SK-N-SH treated with all-trans-retinoic acid at 6 μM for 48 hours (cell line): ENCODE results near the gene ZBTB7C.

ENCODE experiments used
- ATAC-seq: fragments of 200-7000 bp; cut with Tn5 transposase; 3 replicates; pipeline ENCODE4 v1.9.1; 2020; ENCODE audit warnings: mild to moderate bottlenecking, moderate library complexity
- ARNTL ChIP-seq: fragments of 450-650 bp; formaldehyde crosslinking; IDR thresholded peaks from 2 replicates; pipeline ENCODE4 v1.5.0; 2020; ENCODE audit warnings: low read depth, mild to moderate bottlenecking, moderate library complexity, borderline replicate concordance
- BACH2 ChIP-seq: fragments of 250-450 bp; sonication (Bioruptor Pico); IDR thresholded peaks from 2 replicates; pipeline ENCODE4 v1.9.0; 2021; ENCODE audit warnings: mild to moderate bottlenecking, borderline replicate concordance
- CREB5 ChIP-seq: fragments of 250-450 bp; sonication (Bioruptor Pico); IDR thresholded peaks from 2 replicates; pipeline ENCODE4 v1.5.1; 2020; ENCODE audit warnings: low read depth, mild to moderate bottlenecking, moderate library complexity
- CSRNP3 ChIP-seq: fragments of 250-450 bp; sonication (Bioruptor Pico); IDR thresholded peaks from 2 replicates; pipeline ENCODE4 v1.5.1; 2021; ENCODE audit warnings: mild to moderate bottlenecking, moderate library complexity
- ESRRG ChIP-seq: fragments of 250-450 bp; sonication (Bioruptor Pico); IDR thresholded peaks from 2 replicates; pipeline ENCODE4 v1.6.1; 2021; ENCODE audit warnings: mild to moderate bottlenecking
- GLIS3 ChIP-seq: fragments of 250-450 bp; sonication (Bioruptor Pico); IDR thresholded peaks from 2 replicates; pipeline ENCODE4 v1.5.0; 2020; ENCODE audit warnings: mild to moderate bottlenecking, moderate library complexity
- ISL1 ChIP-seq: fragments of 250-450 bp; sonication (Bioruptor Pico); IDR thresholded peaks from 2 replicates; pipeline ENCODE4 v2.1.2; 2022; ENCODE audit warnings: mild to moderate bottlenecking, moderate library complexity
- OSR1 ChIP-seq: fragments of 250-450 bp; sonication (Bioruptor Pico); IDR thresholded peaks from 2 replicates; pipeline ENCODE4 v1.8.0; 2022; ENCODE audit warnings: moderate library complexity, mild to moderate bottlenecking, inconsistent platforms
- PATZ1 ChIP-seq: fragments of 250-450 bp; sonication (Bioruptor Pico); IDR thresholded peaks from 2 replicates; pipeline ENCODE4 v1.8.0; 2020; ENCODE audit warnings: mild to moderate bottlenecking, moderate library complexity, borderline replicate concordance
- POU6F1 ChIP-seq: fragments of 250-450 bp; sonication (Bioruptor Pico); IDR thresholded peaks from 2 replicates; pipeline ENCODE4 v1.8.0; 2021; ENCODE audit warnings: low read depth, mild to moderate bottlenecking, moderate library complexity, borderline replicate concordance
- PPARA ChIP-seq: fragments of 250-450 bp; sonication (Bioruptor Pico); IDR thresholded peaks from 2 replicates; pipeline ENCODE4 v1.5.0; 2020; ENCODE audit warnings: mild to moderate bottlenecking, borderline replicate concordance
- RARB ChIP-seq: fragments of 250-450 bp; sonication (Bioruptor Pico); IDR thresholded peaks from 2 replicates; pipeline ENCODE4 v1.8.0; 2021; ENCODE audit warnings: mild to moderate bottlenecking, moderate library complexity
- SNAI2 ChIP-seq: fragments of 250-450 bp; sonication (Bioruptor Pico); IDR thresholded peaks from 2 replicates; pipeline ENCODE4 v1.5.0; 2020; ENCODE audit warnings: mild to moderate bottlenecking, moderate library complexity
- TCF4 ChIP-seq: fragments of 250-450 bp; sonication (Bioruptor Pico); IDR thresholded peaks from 2 replicates; pipeline ENCODE4 v1.8.0; 2021; ENCODE audit warnings: mild to moderate bottlenecking, moderate library complexity, borderline replicate concordance
- TOX ChIP-seq: fragments of 250-450 bp; sonication (Bioruptor Pico); IDR thresholded peaks from 2 replicates; pipeline ENCODE4 v1.8.0; 2021; ENCODE audit warnings: mild to moderate bottlenecking, moderate library complexity, borderline replicate concordance
- ZC3H10 ChIP-seq: fragments of 250-450 bp; sonication (Bioruptor Pico); IDR thresholded peaks from 2 replicates; pipeline ENCODE4 v1.5.1; 2021; ENCODE audit warnings: mild to moderate bottlenecking, moderate library complexity
- ZFP3 ChIP-seq: fragments of 250-450 bp; sonication (Bioruptor Pico); IDR thresholded peaks from 2 replicates; pipeline ENCODE4 v1.5.0; 2020; ENCODE audit warnings: mild to moderate bottlenecking, moderate library complexity
- ZFP30 ChIP-seq: fragments of 450-650 bp; formaldehyde crosslinking; IDR thresholded peaks from 2 replicates; pipeline ENCODE4 v1.5.0; 2022; ENCODE audit warnings: mild to moderate bottlenecking, moderate library complexity
- ZNF565 ChIP-seq: fragments of 450-650 bp; formaldehyde crosslinking; conservative IDR thresholded peaks from 2 replicates; pipeline ENCODE4 v1.5.0; 2020; ENCODE audit warnings: low read depth, mild to moderate bottlenecking, moderate library complexity
- ZNF70 ChIP-seq: fragments of 450-650 bp; formaldehyde crosslinking; IDR thresholded peaks from 2 replicates; pipeline ENCODE4 v1.5.0; 2020; ENCODE audit warnings: mild to moderate bottlenecking, moderate library complexity
- ZNF8 ChIP-seq: fragments of 450-650 bp; formaldehyde crosslinking; IDR thresholded peaks from 2 replicates; pipeline ENCODE4 v1.5.0; 2020; ENCODE audit warnings: mild to moderate bottlenecking, moderate library complexity

Gene ZBTB7C

GRCh38 chr18:48445540-48445939 lies 36.4 kb upstream of the ZBTB7C start (continued):
- TF ChIP-seq CREB5 (CRISPR knock-in tag) (no peak), RARB (CRISPR knock-in tag) (no peak), ZNF8 (CRISPR knock-in tag) (no peak), ZC3H10 (CRISPR knock-in tag) (no peak)

GRCh38 chr18:48442761-48443160 lies 33.6 kb upstream of the ZBTB7C start:
- no peak for TF ChIP-seq PATZ1 (CRISPR knock-in tag)
- TF ChIP-seq ZNF8 (CRISPR knock-in tag): no peak
- TF ChIP-seq SNAI2 (CRISPR knock-in tag): no peak
- TF ChIP-seq OSR1 (CRISPR knock-in tag): no peak
- no peak for TF ChIP-seq ZFP3 (CRISPR knock-in tag)
- TF ChIP-seq RARB (CRISPR knock-in tag): no peak
- TF ChIP-seq TCF4: no peak
- TF ChIP-seq ARNTL: no peak
- TF ChIP-seq, all 23 proteins: peak for 0
- ATAC-seq: no peak

GRCh38 chr18:48441405-48441881 lies 32.3 kb upstream of the ZBTB7C start:
- TF ChIP-seq CSRNP3 (CRISPR knock-in tag) (no peak), TCF4 (no peak), ISL1 (no peak), POU6F1 (CRISPR knock-in tag) (no peak), TOX (CRISPR knock-in tag) (no peak), ZNF70 (no peak), BACH2 (CRISPR knock-in tag) (no peak), ZNF565 (CRISPR knock-in tag) (no peak), ZFP30 (CRISPR knock-in tag) (no peak), CREB5 (CRISPR knock-in tag) (no peak), PATZ1 (CRISPR knock-in tag) (no peak), GLIS3 (no peak), RARB (CRISPR knock-in tag) (no peak), PPARA (CRISPR knock-in tag) (no peak), ESRRG (CRISPR knock-in tag) (no peak)
- ATAC-seq: peak; percentile 10; the same call in 2 of the 3 replicates
